GM12875 (cell line): ENCODE results near the gene TTLL11.

Source experiments
- H3K4me3 ChIP-seq: one replicate; pipeline ENCODE4 v1.5.1; 2011; ENCODE audit warnings: low read depth, low read length, control low read depth
- CTCF ChIP-seq: IDR thresholded peaks from 2 replicates; pipeline ENCODE4 v1.5.1; 2011; ENCODE audit warnings: low read depth, mild to moderate bottlenecking, control low read depth, inconsistent platforms, low read length, moderate library complexity, borderline replicate concordance; ENCODE audit not compliant: insufficient read depth

TTLL11 gene

DNA sequence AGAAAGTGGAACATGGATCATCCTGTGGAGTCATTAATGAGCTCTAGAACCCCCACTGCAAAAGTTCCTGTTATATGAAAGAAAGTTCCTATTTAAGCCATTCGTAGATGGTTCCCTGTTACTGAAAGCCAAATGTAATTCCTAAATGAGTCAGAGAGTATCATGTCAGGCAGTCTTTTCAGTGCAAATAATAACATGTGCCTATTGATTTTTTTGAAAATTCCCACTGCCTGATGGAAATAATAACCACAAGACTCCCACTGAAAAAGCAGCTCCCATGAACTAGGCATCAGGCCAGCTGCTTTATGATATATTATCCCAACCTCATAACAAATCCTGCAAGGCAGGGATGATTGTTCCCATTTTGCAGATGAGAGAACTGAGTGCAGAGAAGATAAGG, 224.5 kb downstream of the TTLL11 start:
- no peak overlapping the region for H3K4me3 ChIP-seq
- TF ChIP-seq CTCF, result no peak

- no peak overlapping the region for H3K4me3 ChIP-seq
- TF ChIP-seq CTCF, result no peak
Observed at GRCh38 chr9:121866927-121867326, 226.2 kb downstream of the TTLL11 start.

GRCh38 chr9:121865884-121866283, 227.2 kb downstream of the TTLL11 start:
- no peak overlapping the region for H3K4me3 ChIP-seq
- no peak for TF ChIP-seq CTCF

DNA sequence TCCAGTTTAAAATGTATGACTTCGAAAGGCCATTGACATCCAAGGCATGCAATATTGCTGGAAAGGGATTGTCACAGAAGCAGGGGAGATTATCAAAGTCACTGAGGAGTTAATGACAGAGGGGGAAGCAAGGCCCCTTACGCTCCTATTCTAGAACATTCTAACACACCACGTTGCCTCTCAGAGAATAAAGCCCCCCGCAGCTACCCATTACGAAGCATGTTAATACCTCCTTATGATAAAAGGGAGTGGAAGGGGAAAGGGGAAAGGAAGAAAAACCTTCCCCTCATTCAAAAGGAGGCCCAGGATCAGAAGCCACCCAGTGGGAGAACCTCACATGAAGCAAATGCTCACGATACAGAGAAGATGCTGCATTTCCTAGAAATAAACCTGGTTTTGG, 228.0 kb downstream of the TTLL11 start:
- H3K4me3 ChIP-seq, result no peak overlapping the region
- TF ChIP-seq CTCF, result no peak

- TF ChIP-seq CTCF, result no peak
Observed at GRCh38 chr9:121863955-121864354, 229.2 kb downstream of the TTLL11 start.

GRCh38 chr9:121862371-121863332, 230.5 kb downstream of the TTLL11 start:
- no peak for TF ChIP-seq CTCF
- H3K4me3 ChIP-seq, result no peak overlapping the region

More at GRCh38 chr9:121863955-121864354, 229.2 kb downstream of the TTLL11 start:
- H3K4me3 ChIP-seq, result no peak overlapping the region
